Dedifferentiated amniotic fluid mesenchymal stem cell (primary cell): Measurements from ENCODE around the gene SORCS1.

ENCODE experiments used
- DNase-seq: peaks from one replicate; pipeline ENCODE4 v3.0.0-alpha.2; 2016; ENCODE audit errors: extremely low spot score

SORCS1 gene

GRCh38 chr10:106819490-106819889, 345.0 kb downstream of the SORCS1 start:
- no peak for DNase-seq

GRCh38 chr10:106816318-106817085, 348.0 kb downstream of the SORCS1 start:
- no peak for DNase-seq

- DNase-seq = no peak
These were observed 349.0 kb downstream of the SORCS1 start for GRCh38 chr10:106815427-106816043.

- no peak for DNase-seq
These were observed 359.4 kb downstream of the SORCS1 start for GRCh38 chr10:106804992-106805582.

- no peak for DNase-seq
These were observed 361.6 kb downstream of the SORCS1 start for GRCh38 chr10:106802949-106803348.

- no peak for DNase-seq
These were observed 364.7 kb downstream of the SORCS1 start for GRCh38 chr10:106799776-106800175.

- peak; percentile 28 for DNase-seq
These were observed 368.9 kb downstream of the SORCS1 start for GRCh38 chr10:106795619-106796018.

GRCh38 chr10:106793617-106794016, 370.9 kb downstream of the SORCS1 start:
- DNase-seq = peak; percentile 44

- no peak for DNase-seq
These were observed 374.9 kb downstream of the SORCS1 start for GRCh38 chr10:106789623-106790022.

- DNase-seq = no peak
These were observed 375.5 kb downstream of the SORCS1 start for GRCh38 chr10:106788982-106789381.

- no peak for DNase-seq
These were observed 379.0 kb downstream of the SORCS1 start for GRCh38 chr10:106785528-106785927.

- no peak for DNase-seq
These were observed 383.9 kb downstream of the SORCS1 start for GRCh38 chr10:106780632-106781031.

- no peak for DNase-seq
These were observed 386.7 kb downstream of the SORCS1 start for GRCh38 chr10:106777841-106778240.

GRCh38 chr10:106775127-106775526, 389.4 kb downstream of the SORCS1 start:
- DNase-seq = no peak

- DNase-seq = no peak
These were observed 391.5 kb downstream of the SORCS1 start for GRCh38 chr10:106772957-106773356.

GRCh38 chr10:106771154-106771553, 393.4 kb downstream of the SORCS1 start:
- DNase-seq = no peak

GRCh38 chr10:106768204-106768603, 396.3 kb downstream of the SORCS1 start:
- no peak for DNase-seq

- DNase-seq = no peak
These were observed 398.6 kb downstream of the SORCS1 start for GRCh38 chr10:106765928-106766327.

- DNase-seq = no peak
These were observed 399.2 kb downstream of the SORCS1 start for GRCh38 chr10:106765241-106765754.

GRCh38 chr10:106764360-106764759, 400.1 kb downstream of the SORCS1 start:
- DNase-seq = no peak

- no peak for DNase-seq
These were observed 402.6 kb downstream of the SORCS1 start for GRCh38 chr10:106761906-106762305.

- DNase-seq = no peak
These were observed 407.0 kb downstream of the SORCS1 start for GRCh38 chr10:106757521-106757920.

GRCh38 chr10:106751091-106751490, 413.4 kb downstream of the SORCS1 start:
- no peak for DNase-seq
